AG10803 (cell line): ENCODE measurements around the gene PHF21A.
"Not testable (repeated sequence)": the region's sequence is repeated elsewhere in the genome, so short reads cannot be mapped to it uniquely, and the experiment has no call there.

Experiments used
- DNase-seq: peaks from one replicate; pipeline ENCODE4 v3.0.0; 2010; ENCODE audit warnings: low read depth
- H3K4me3 ChIP-seq: 2 replicates; pipeline ENCODE4 v1.5.1; 2011; ENCODE audit warnings: mild to moderate bottlenecking, low read length, control low read depth
- CTCF ChIP-seq: conservative IDR thresholded peaks from 2 replicates; pipeline ENCODE4 v1.5.1; 2011; ENCODE audit warnings: mild to moderate bottlenecking, low read length, control low read depth, inconsistent platforms

PHF21A gene

DNA sequence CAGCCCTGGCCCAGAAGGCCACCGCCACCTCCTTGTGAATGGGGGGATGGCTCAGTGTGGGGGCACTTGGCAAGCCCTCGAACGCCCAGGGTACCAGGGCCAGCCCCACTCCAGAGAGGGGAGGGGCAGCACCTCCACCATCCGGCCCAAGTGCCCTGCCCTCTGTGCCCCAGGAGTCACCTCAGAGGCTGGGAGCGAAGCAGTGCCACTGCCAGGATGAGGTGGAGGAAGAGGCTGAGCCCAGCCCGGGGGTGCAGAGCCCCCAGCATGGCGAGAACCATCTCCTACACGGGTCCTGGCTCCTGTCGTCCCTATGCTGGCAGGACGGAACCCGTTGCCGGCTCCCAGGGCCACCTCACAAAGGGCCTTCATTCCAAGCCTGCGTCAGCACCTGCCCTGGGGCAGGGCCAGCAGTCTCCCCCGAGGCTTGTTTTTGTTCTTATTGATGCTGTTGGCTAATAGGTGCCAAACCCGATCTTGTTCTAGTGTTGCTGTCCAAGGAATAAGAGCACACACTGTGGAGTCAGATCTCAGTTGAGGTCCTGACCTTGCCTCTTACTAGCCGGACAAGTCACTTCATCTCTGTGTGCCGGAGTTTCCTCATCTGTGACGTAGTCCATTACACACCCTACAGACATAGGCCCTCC lies 214.2 kb downstream of the PHF21A start, which contains the start of gene FREY1:
Gene FREY1 (minus strand): TSS at position 307 of the 647 bp plus-strand sequence. CDS start 26 bp downstream, at position 281.
- no peak within 1 kb of the TSS for H3K4me3 ChIP-seq
- no peak for TF ChIP-seq CTCF
- DNase-seq = no peak

- H3K4me3 ChIP-seq = no peak overlapping the region
- TF ChIP-seq CTCF = no peak
- no peak for DNase-seq
These were observed 215.1 kb downstream of the PHF21A start for GRCh38 chr11:45906096-45906682.

DNA sequence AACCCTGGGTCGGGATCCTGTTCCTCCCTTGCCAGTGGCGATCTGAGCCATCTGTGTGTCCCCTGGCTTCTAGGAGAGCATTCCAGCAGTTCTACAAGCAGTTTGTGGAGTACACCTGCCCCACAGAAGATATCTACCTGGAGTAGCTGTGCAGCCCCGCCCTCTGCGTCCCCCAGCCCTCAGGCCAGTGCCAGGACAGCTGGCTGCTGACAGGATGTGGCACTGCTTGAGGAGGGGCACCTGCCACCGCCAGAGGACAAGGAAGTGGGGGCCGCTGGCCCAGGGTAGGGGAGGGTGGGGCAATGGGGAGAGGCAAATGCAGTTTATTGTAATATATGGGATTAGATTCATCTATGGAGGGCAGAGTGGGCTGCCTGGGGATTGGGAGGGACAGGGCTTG lies 215.7 kb downstream of the PHF21A start:
- not testable (repeated sequence) for DNase-seq, H3K4me3 ChIP-seq

DNA sequence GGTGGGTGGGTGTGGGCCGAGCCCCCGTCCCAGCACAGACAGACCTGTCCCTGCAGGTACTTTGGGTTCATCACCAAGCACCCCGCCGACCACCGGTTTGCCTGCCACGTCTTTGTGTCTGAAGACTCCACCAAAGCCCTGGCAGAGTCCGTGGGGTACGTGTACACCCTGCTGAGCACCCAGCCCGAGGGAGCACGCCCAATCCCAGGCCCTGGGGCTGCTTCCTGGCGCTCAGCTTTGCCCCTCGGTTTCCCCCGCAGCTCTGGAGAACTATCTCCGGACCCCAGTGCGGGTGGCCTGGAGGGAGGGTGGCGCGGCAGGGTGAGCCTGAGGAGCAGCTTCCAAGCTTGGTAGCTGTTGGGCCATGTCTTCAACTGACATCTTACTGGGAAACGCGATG lies 216.2 kb downstream of the PHF21A start:
- no peak overlapping the region for H3K4me3 ChIP-seq
- no peak for TF ChIP-seq CTCF
- no peak for DNase-seq

- no peak for DNase-seq
- TF ChIP-seq CTCF = no peak
- H3K4me3 ChIP-seq = no peak overlapping the region
These were observed 216.8 kb downstream of the PHF21A start for GRCh38 chr11:45904309-45904915.

DNA sequence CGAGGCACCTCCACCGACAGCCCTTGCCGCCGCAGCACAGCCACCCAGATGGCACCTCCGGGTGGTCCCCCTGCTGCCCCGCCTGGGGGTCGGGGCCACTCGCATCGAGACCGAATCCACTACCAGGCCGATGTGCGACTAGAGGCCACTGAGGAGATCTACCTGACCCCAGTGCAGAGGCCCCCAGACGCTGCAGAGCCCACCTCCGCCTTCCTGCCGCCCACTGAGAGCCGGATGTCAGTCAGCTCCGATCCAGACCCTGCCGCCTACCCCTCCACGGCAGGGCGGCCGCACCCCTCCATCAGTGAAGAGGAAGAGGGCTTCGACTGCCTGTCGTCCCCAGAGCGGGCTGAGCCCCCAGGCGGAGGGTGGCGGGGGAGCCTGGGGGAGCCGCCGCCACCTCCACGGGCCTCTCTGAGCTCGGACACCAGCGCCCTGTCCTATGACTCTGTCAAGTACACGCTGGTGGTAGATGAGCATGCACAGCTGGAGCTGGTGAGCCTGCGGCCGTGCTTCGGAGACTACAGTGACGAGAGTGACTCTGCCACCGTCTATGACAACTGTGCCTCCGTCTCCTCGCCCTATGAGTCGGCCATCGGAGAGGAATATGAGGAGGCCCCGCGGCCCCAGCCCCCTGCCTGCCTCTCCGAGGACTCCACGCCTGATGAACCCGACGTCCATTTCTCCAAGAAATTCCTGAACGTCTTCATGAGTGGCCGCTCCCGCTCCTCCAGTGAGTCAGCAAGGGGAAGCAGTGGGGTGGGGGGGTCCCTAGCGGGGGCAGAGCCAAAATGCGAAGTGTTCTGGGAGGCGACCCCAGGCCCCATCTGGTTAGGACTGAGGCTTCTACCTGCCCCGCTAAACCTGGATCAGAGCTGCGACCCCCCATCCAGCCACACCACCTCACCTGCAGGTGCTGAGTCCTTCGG lies 218.5 kb downstream of the PHF21A start:
- TF ChIP-seq CTCF = no peak
- DNase-seq = no peak
- H3K4me3 ChIP-seq = no peak overlapping the region

- TF ChIP-seq CTCF = no peak
- H3K4me3 ChIP-seq = no peak overlapping the region
- DNase-seq = no peak
These were observed 219.6 kb downstream of the PHF21A start for GRCh38 chr11:45901626-45902025.
